Femur (tissue), 1 donor: Measurements from ENCODE around the gene PHTF2.

Source experiments
- DNase-seq: peaks from one replicate; pipeline ENCODE4 v3.0.0-alpha.2; 2017

PHTF2 gene

GRCh38 chr7:77885155-77885554, 86.6 kb downstream of the PHTF2 start:
- DNase-seq = no peak

GRCh38 chr7:77887567-77887966, 89.0 kb downstream of the PHTF2 start:
- no peak for DNase-seq

GRCh38 chr7:77888998-77889397, 90.4 kb downstream of the PHTF2 start:
- DNase-seq = no peak

- no peak for DNase-seq
Measured at GRCh38 chr7:77893813-77894212, 95.2 kb downstream of the PHTF2 start.

GRCh38 chr7:77894574-77895091, 96.1 kb downstream of the PHTF2 start:
- no peak for DNase-seq

- no peak for DNase-seq
Measured at GRCh38 chr7:77895905-77896304, 97.3 kb downstream of the PHTF2 start.

GRCh38 chr7:77897004-77897547, 98.5 kb downstream of the PHTF2 start:
- DNase-seq = no peak

GRCh38 chr7:77899516-77899915, 100.9 kb downstream of the PHTF2 start:
- DNase-seq = no peak

GRCh38 chr7:77903597-77903996, 105.0 kb downstream of the PHTF2 start:
- no peak for DNase-seq

GRCh38 chr7:77904252-77904651, 105.7 kb downstream of the PHTF2 start:
- no peak for DNase-seq

- no peak for DNase-seq
Measured at GRCh38 chr7:77907281-77907680, 108.7 kb downstream of the PHTF2 start.

- DNase-seq = no peak
Measured at GRCh38 chr7:77908664-77909063, 110.1 kb downstream of the PHTF2 start.

GRCh38 chr7:77910124-77910523, 111.6 kb downstream of the PHTF2 start:
- DNase-seq = no peak

GRCh38 chr7:77912293-77912692, 113.7 kb downstream of the PHTF2 start:
- no peak for DNase-seq

- DNase-seq = no peak
Measured at GRCh38 chr7:77913977-77914607, 115.5 kb downstream of the PHTF2 start.

- no peak for DNase-seq
Measured at GRCh38 chr7:77917500-77918262, 119.1 kb downstream of the PHTF2 start.

- no peak for DNase-seq
Measured at GRCh38 chr7:77918676-77919075, 120.1 kb downstream of the PHTF2 start.

GRCh38 chr7:77923419-77923818, 124.8 kb downstream of the PHTF2 start:
- DNase-seq = no peak

- DNase-seq = no peak
Measured at GRCh38 chr7:77930496-77930895, 131.9 kb downstream of the PHTF2 start.

- DNase-seq = no peak
Measured at GRCh38 chr7:77931841-77932240, 133.3 kb downstream of the PHTF2 start.

GRCh38 chr7:77933394-77933793, 134.8 kb downstream of the PHTF2 start:
- DNase-seq = no peak

- no peak for DNase-seq
Measured at GRCh38 chr7:77935652-77936348, 137.2 kb downstream of the PHTF2 start.

- DNase-seq = no peak
Measured at GRCh38 chr7:77940647-77941046, 142.1 kb downstream of the PHTF2 start.

GRCh38 chr7:77942431-77942830, 143.9 kb downstream of the PHTF2 start:
- no peak for DNase-seq
